HG03175 (cell line): ENCODE results near the gene LAG3.

ENCODE experiments used
- ATAC-seq: cut with Tn5 transposase; IDR thresholded peaks from one replicate; pipeline ENCODE4 v1.9.1; 2021; ENCODE audit warnings: mild to moderate bottlenecking, moderate library complexity; ENCODE audit not compliant: unreplicated experiment

The LAG3 gene

GRCh38 chr12:6771091-6771495 is 1.2 kb upstream of the LAG3 start:
- ATAC-seq = no peak

GRCh38 chr12:6771509-6772330 is 600 bp upstream of the LAG3 start:
- no peak for ATAC-seq

DNA sequence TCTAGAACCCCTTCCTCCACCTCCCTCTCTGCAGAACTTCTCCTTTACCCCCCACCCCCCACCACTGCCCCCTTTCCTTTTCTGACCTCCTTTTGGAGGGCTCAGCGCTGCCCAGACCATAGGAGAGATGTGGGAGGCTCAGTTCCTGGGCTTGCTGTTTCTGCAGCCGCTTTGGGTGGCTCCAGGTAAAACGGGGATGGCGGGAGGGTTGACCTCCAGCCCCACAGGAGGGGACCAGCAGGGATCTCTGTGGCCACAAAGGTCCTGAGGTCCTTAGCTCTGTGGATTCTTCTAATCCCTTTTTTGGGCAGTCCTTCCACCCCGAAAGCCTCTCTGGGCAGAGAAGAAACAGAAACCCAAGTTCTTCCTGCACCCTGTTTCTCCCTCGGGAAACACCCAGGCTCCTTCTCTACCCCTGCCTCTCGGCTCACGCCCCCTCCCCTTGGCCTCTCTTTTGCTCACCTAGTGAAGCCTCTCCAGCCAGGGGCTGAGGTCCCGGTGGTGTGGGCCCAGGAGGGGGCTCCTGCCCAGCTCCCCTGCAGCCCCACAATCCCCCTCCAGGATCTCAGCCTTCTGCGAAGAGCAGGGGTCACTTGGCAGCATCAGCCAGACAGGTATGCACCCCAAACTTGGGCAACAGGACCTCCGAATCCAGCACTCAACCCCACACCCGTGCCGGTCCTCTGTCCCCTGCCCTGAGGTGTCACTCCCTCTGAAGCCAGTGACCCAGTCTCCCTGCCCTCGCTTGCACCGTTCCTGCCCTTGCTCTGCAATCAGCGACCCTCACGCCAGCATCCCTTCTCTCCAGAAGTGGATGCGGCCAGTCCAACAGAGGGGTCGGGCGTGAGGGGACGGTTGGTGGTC is 638 bp downstream of the LAG3 start:
- ATAC-seq = no peak

DNA sequence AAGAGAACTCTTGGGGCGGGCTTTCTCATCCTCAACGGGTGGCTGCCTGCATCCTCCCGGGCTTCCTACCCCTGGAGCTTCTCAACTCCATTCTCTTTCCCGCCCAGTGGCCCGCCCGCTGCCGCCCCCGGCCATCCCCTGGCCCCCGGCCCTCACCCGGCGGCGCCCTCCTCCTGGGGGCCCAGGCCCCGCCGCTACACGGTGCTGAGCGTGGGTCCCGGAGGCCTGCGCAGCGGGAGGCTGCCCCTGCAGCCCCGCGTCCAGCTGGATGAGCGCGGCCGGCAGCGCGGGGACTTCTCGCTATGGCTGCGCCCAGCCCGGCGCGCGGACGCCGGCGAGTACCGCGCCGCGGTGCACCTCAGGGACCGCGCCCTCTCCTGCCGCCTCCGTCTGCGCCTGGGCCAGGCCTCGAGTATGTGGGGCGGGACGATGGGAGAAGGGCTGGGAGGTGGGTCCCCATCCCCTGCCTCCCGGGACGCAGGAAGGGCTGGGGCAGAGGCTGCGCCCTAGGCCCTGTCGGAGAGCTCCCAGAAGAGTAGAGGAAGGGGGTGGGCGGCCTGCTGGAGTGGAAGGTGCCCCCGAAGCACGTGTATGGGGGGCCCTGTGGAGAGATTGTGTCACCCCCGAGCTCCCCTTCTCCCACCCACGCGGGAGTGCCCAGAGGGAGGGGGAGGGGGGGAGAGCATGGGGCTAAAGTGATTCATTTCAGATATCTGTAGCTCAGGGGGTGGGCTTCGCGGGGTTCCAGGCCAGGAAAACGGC is 1.5 kb downstream of the LAG3 start:
- ATAC-seq = no peak

GRCh38 chr12:6774499-6775062 is 2.3 kb downstream of the LAG3 start:
- ATAC-seq = no peak

GRCh38 chr12:6775185-6776174 is 3.2 kb downstream of the LAG3 start:
- ATAC-seq = no peak

DNA sequence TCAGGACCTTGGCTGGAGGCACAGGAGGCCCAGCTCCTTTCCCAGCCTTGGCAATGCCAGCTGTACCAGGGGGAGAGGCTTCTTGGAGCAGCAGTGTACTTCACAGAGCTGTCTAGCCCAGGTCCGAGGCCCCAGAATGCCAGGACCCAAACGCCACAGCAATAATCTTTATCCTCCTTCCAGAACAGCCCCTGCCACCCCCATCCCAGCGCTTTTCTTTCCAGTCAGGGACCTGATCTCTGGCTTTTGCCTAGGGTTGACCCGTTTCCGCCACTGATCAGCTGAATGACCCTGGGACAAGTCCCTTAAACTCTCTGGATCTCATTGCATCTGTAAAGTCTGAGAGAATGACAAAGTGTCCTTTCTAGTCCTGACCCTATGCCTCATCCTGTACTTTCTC is 5.1 kb downstream of the LAG3 start:
- no peak for ATAC-seq

DNA sequence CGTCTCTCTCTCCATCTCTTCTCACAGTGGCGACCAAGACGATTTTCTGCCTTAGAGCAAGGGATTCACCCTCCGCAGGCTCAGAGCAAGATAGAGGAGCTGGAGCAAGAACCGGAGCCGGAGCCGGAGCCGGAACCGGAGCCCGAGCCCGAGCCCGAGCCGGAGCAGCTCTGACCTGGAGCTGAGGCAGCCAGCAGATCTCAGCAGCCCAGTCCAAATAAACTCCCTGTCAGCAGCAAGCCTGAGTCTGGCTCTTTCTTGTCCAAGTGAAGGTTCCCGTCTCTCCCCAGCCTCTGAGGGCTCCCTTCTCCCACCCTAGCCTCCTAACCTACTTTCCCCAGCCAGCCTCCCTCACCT is 5.9 kb downstream of the LAG3 start:
- ATAC-seq = no peak

DNA sequence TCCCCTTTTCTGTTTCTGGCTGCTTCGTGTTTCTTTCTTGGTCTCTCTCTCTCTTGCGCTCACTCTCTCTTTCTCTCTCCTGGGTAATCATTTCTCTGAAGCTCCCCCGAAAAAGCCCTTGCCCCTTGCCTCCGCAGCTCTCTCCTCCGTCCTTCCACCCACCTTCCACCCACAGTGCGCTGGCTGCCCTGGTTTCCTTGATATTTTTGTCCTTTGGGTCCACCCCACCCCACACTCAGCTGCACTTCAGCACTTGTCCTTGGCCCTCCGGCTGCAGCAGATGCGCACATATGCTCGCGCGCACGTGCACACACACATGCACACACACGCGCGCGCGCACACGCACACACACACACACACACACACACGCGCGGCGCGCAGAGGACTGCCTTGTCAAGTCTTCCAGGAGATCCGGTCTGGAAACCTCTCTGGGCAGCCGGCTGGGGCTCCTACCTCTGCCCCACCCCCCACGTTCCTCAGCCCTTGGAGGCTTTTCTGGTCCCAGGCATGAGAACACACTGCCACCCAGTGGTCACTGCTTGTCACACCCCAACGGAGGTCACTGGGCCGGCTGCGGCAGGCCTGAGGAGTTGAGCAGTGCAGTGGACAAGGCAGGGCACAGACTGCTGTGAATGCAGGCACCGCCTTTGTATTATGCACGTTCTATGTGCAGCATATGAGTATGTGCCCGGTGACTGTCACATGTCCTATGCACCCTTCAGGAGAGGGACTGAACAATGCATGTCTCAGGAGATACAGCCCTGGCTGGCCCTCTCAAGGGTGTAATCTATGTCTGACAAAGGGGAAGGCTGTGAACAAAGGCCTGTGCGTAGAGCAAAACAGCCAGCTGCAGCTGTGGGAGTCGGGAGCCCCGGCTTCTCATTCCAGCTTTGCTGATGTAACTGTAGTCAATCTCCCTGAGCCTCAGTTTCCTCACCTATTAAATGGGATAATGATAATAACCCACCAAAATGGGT is 6.5 kb downstream of the LAG3 start:
- ATAC-seq = peak; percentile 81

- no peak for ATAC-seq
Observed at GRCh38 chr12:6779708-6780432, 7.5 kb downstream of the LAG3 start.

DNA sequence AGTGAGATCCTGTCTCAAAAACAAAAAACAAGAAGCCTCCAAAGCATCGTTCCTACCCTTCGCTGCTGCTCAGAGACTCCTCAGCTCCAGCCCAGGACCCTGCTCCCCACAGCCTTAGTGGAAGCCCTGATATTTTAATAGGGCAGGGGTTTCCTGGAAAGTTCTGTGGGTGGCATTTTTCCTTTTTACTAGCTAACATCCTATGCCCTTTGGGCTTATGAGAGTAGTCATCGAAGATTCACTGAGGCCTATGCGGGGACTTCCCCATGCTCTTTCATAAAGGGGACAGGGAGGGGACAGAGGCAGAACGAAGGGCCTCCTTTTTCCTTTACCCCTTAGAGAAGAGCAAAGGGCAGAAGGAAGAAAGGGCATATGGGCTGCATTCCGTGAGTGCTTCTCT is 8.3 kb downstream of the LAG3 start:
- no peak for ATAC-seq

DNA sequence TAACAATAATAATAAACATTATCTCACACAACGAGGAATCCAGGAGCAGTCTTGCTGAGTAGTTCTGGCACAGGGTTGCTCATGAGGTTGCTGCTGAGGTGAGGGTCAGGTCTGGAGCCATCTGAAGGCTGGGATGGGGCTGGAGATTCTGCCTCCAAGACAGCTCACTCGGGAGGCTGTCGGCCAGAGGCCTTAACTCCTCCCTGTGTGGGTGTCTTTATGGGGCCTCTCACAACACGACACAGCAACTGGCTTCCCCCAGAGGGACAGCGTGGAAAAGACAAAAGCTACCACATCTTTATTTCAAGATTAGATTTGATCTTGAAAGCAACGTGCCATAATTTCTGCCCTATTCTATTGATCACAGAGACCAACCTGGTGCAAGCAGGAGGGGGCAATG is 9.8 kb downstream of the LAG3 start:
- ATAC-seq = no peak

- ATAC-seq = no peak
Observed at GRCh38 chr12:6782850-6783566, 10.7 kb downstream of the LAG3 start.

DNA sequence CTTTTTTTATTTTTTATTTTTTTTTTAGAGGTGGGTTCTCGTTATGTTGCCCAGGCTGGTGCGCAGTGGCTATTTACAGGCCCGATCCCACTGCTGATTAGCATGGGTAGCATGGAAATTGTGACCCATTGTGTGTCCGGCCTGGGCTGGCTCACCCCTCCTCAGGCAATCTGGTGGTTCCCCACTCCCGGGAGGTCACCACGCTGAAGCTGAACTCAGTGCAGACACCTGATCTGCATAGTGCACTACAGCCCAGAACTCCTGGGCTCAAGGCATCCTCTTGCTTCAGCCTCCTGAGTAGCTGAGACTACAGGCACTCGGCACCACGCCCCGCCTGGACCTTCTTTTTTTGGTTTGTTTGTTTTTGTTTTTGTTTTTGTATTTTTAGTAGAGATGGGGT is 11.5 kb downstream of the LAG3 start:
- no peak for ATAC-seq

GRCh38 chr12:6784296-6784695 is 12.0 kb downstream of the LAG3 start:
- ATAC-seq = no peak

DNA sequence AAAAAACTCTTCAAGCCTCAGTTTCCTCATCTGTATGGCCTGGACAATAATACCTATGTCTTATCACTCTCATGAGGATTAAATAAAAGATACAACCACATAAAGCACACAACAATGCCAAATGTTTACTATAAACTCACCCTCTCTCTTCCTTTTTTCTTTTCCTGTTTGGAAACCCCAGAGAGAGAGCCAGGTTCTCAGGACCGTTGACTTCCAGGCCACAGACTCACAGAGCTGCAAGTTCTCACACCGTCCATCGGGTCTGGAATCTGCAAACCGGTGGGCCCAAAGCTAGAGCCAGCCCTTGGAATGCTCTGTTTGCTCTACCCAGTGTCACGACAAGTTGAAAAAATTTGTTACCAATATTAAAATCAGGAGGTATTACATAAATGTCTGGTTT is 12.4 kb downstream of the LAG3 start:
- no peak for ATAC-seq

GRCh38 chr12:6786416-6787094 is 14.2 kb downstream of the LAG3 start:
- no peak for ATAC-seq
